ENCODE results near the gene CYTH2.

CYTH2 gene

GRCh38 chr19:48428670-48429069, 40.5 kb upstream of the CYTH2 start:
- H3K79me2 ChIP-seq (ENCODE audit: insufficient read depth, low read length) = no peaks in the 10 kb centered on the region
- TF ChIP-seq, protein P1, sequence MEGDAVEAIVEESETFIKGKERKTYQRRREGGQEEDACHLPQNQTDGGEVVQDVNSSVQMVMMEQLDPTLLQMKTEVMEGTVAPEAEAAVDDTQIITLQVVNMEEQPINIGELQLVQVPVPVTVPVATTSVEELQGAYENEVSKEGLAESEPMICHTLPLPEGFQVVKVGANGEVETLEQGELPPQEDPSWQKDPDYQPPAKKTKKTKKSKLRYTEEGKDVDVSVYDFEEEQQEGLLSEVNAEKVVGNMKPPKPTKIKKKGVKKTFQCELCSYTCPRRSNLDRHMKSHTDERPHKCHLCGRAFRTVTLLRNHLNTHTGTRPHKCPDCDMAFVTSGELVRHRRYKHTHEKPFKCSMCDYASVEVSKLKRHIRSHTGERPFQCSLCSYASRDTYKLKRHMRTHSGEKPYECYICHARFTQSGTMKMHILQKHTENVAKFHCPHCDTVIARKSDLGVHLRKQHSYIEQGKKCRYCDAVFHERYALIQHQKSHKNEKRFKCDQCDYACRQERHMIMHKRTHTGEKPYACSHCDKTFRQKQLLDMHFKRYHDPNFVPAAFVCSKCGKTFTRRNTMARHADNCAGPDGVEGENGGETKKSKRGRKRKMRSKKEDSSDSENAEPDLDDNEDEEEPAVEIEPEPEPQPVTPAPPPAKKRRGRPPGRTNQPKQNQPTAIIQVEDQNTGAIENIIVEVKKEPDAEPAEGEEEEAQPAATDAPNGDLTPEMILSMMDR (IDR thresholded peaks at IDR 0.05; ENCODE audit: borderline replicate concordance, extremely low read depth, low read length, poor library complexity, severe bottlenecking) = no peak
- no peak for TF ChIP-seq EZH2 (IDR thresholded peaks at IDR 0.05; ENCODE audit: borderline replicate concordance, low read depth, low read length, severe bottlenecking)
- no peaks in the 10 kb centered on the region; the same call in 1 of the 2 replicates for H3K4me1 ChIP-seq (ENCODE audit: insufficient read depth, low read length)
- H3K36me3 ChIP-seq (ENCODE audit: insufficient read depth, low read length) = no peaks in the 10 kb centered on the region
- H3K4me2 ChIP-seq (ENCODE audit: insufficient read depth, low read length) = no peak overlapping the region
- no peak for ATAC-seq (ENCODE audit: insufficient read depth, low read depth)
- no peak overlapping the region for H3K27ac ChIP-seq (ENCODE audit: low read length)
- no peak for DNase-seq
- H3K27me3 ChIP-seq (ENCODE audit: insufficient read depth, low read length, poor library complexity) = no peaks in the 10 kb centered on the region
- H3K9me3 ChIP-seq (ENCODE audit: insufficient read depth, low read length, severe bottlenecking) = no peaks in the 10 kb centered on the region
- H3K9ac ChIP-seq (ENCODE audit: low read depth, low read length) = no peak overlapping the region
- H4K20me1 ChIP-seq (ENCODE audit: insufficient read depth, low read length) = no peaks in the 10 kb centered on the region
- H3K4me3 ChIP-seq (ENCODE audit: low read depth in 1 of 2, low read length in 2 of 2) = no peak overlapping the region
- H2AFZ ChIP-seq (ENCODE audit: low read depth, low read length) = no peak overlapping the region

DNA sequence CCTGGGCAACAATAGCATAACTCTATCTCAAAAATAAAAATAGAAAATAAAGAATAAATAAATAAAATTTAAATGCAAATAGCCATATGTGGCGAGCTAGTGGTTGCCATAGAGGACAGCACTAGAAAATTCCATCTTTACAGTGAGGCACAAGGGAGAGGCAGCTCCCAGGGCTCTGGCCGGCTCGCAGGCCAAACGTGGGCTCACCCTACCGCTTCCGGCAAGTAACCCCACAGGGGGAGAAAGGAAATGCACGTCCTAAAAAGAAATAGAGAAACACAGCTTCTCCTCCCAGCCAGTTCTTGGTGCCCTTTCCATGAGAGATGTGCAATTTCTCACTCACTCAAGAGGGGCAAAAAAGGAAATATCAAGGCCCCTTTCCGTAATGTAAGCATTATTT, 35.8 kb upstream of the CYTH2 start:
- Histone ChIP-seq H3K36me3 (ENCODE audit: insufficient read depth, low read length) (no peaks in the 10 kb centered on the region), H3K4me2 (ENCODE audit: insufficient read depth, low read length) (no peak overlapping the region), H3K9me3 (ENCODE audit: insufficient read depth, low read length, severe bottlenecking) (no peaks in the 10 kb centered on the region), H4K20me1 (ENCODE audit: insufficient read depth, low read length) (no peaks in the 10 kb centered on the region), H3K79me2 (ENCODE audit: insufficient read depth, low read length) (no peaks in the 10 kb centered on the region), H3K4me3 (ENCODE audit: low read depth in 1 of 2, low read length in 2 of 2) (no peak overlapping the region), H3K9ac (ENCODE audit: low read depth, low read length) (no peak overlapping the region), H3K4me1 (ENCODE audit: insufficient read depth, low read length) (no peaks in the 10 kb centered on the region), H3K27ac (ENCODE audit: low read length) (no peak overlapping the region), H3K27me3 (ENCODE audit: insufficient read depth, low read length, poor library complexity) (no peaks in the 10 kb centered on the region), H2AFZ (ENCODE audit: low read depth, low read length) (no peak overlapping the region)
- no peak for DNase-seq
- no peak for ATAC-seq (ENCODE audit: insufficient read depth, low read depth)
- TF ChIP-seq, protein P1 (IDR thresholded peaks at IDR 0.05; ENCODE audit: borderline replicate concordance, extremely low read depth, low read length, poor library complexity, severe bottlenecking) = no peak
- no peak for TF ChIP-seq EZH2 (IDR thresholded peaks at IDR 0.05; ENCODE audit: borderline replicate concordance, low read depth, low read length, severe bottlenecking)

GRCh38 chr19:48436586-48436985, 32.6 kb upstream of the CYTH2 start:
- TF ChIP-seq, protein P1 (IDR thresholded peaks at IDR 0.05; ENCODE audit: borderline replicate concordance, extremely low read depth, low read length, poor library complexity, severe bottlenecking) = no peak
- TF ChIP-seq EZH2 (IDR thresholded peaks at IDR 0.05; ENCODE audit: borderline replicate concordance, low read depth, low read length, severe bottlenecking) = no peak
- no peaks in the 10 kb centered on the region for H3K4me1 ChIP-seq (ENCODE audit: insufficient read depth, low read length)
- no peak for ATAC-seq (ENCODE audit: insufficient read depth, low read depth)
- DNase-seq = no peak
- no peaks in the 10 kb centered on the region for H3K36me3 ChIP-seq (ENCODE audit: insufficient read depth, low read length)
- H3K9ac ChIP-seq (ENCODE audit: low read depth, low read length) = no peak overlapping the region
- H3K27ac ChIP-seq (ENCODE audit: low read length) = no peak overlapping the region
- no peak overlapping the region for H2AFZ ChIP-seq (ENCODE audit: low read depth, low read length)
- H3K9me3 ChIP-seq (ENCODE audit: insufficient read depth, low read length, severe bottlenecking) = no peaks in the 10 kb centered on the region
- H4K20me1 ChIP-seq (ENCODE audit: insufficient read depth, low read length) = no peaks in the 10 kb centered on the region
- H3K79me2 ChIP-seq (ENCODE audit: insufficient read depth, low read length) = no peaks in the 10 kb centered on the region
- H3K4me3 ChIP-seq (ENCODE audit: low read depth in 1 of 2, low read length in 2 of 2) = no peak overlapping the region
- H3K27me3 ChIP-seq (ENCODE audit: insufficient read depth, low read length, poor library complexity) = no peaks in the 10 kb centered on the region
- no peak overlapping the region for H3K4me2 ChIP-seq (ENCODE audit: insufficient read depth, low read length)
